H9 (cell line): ENCODE measurements around the gene CREB1. TPM values are rescaled to one million over a fixed set of nuclear protein-coding genes. Genes with fewer than 3 reads are reported as not detected.

ENCODE experiments used
- DNase-seq: peaks from one replicate; pipeline ENCODE4 v3.0.0-alpha.2; 2017
- H2AFZ ChIP-seq: one replicate; pipeline ENCODE4 v1.6.1; 2013; ENCODE audit warnings: mild to moderate bottlenecking, low read length, control low read depth, moderate library complexity
- H2AK5ac ChIP-seq: 2 replicates; pipeline ENCODE4 v1.6.1; 2013; ENCODE audit warnings: low read length, control low read depth, mixed read lengths; ENCODE audit not compliant: insufficient read length
- H2BK120ac ChIP-seq: one replicate; pipeline ENCODE4 v1.6.1; 2013; ENCODE audit warnings: low read depth, mild to moderate bottlenecking, low read length, control low read depth, inconsistent platforms; ENCODE audit not compliant: poor library complexity, severe bottlenecking
- H2BK12ac ChIP-seq: 2 replicates; pipeline ENCODE4 v1.6.1; 2013; ENCODE audit warnings: low read length, control low read depth, mixed read lengths, low read depth; ENCODE audit not compliant: insufficient read length
- H2BK15ac ChIP-seq: 2 replicates; pipeline ENCODE4 v1.6.1; 2013; ENCODE audit warnings: low read depth, low read length, control low read depth
- H2BK20ac ChIP-seq: one replicate; pipeline ENCODE4 v1.6.1; 2013; ENCODE audit warnings: low read depth, mild to moderate bottlenecking, low read length, control low read depth, inconsistent platforms; ENCODE audit not compliant: poor library complexity, severe bottlenecking
- H2BK5ac ChIP-seq: 2 replicates; pipeline ENCODE4 v1.6.1; 2013; ENCODE audit warnings: low read length, control low read depth, mixed read lengths; ENCODE audit not compliant: insufficient read length
- H3K14ac ChIP-seq: 2 replicates; pipeline ENCODE4 v1.6.1; 2013; ENCODE audit warnings: low read length, control low read depth; ENCODE audit not compliant: insufficient read depth
- H3K18ac ChIP-seq: 2 replicates; pipeline ENCODE4 v1.6.1; 2013; ENCODE audit warnings: low read depth, mild to moderate bottlenecking, mixed read lengths, low read length, control low read depth; ENCODE audit not compliant: insufficient read length
- H3K23ac ChIP-seq: 2 replicates; pipeline ENCODE4 v1.6.1; 2013; ENCODE audit warnings: low read length, control low read depth, mixed read lengths, low read depth; ENCODE audit not compliant: insufficient read length
- H3K23me2 ChIP-seq: 2 replicates; pipeline ENCODE4 v1.6.1; 2013; ENCODE audit warnings: low read depth, mild to moderate bottlenecking, mixed read lengths, low read length, control low read depth; ENCODE audit not compliant: insufficient read length, poor library complexity, severe bottlenecking
- H3K27ac ChIP-seq: 2 replicates; pipeline ENCODE4 v1.5.1; 2013; ENCODE audit warnings: low read length, control low read depth, mixed read lengths, low read depth; ENCODE audit not compliant: insufficient read length
- H3K27me3 ChIP-seq: 2 replicates; pipeline ENCODE4 v1.6.1; 2013; ENCODE audit warnings: low read length, control low read depth, inconsistent platforms; ENCODE audit not compliant: insufficient read depth
- H3K4ac ChIP-seq: 2 replicates; pipeline ENCODE4 v1.6.1; 2013; ENCODE audit warnings: low read depth, mild to moderate bottlenecking, control low read depth, inconsistent platforms, low read length, moderate library complexity
- H3K4me1 ChIP-seq: 2 replicates; pipeline ENCODE4 v1.6.1; 2013; ENCODE audit warnings: low read length, control low read depth, inconsistent platforms; ENCODE audit not compliant: insufficient read depth
- H3K4me2 ChIP-seq: 2 replicates; pipeline ENCODE4 v1.6.1; 2013; ENCODE audit warnings: low read length, control low read depth, mixed read lengths; ENCODE audit not compliant: insufficient read length, insufficient read depth
- H3K56ac ChIP-seq: 2 replicates; pipeline ENCODE4 v1.6.1; 2013; ENCODE audit warnings: low read depth, mild to moderate bottlenecking, mixed read lengths, low read length, control low read depth; ENCODE audit not compliant: insufficient read length
- H3K79me1 ChIP-seq: 2 replicates; pipeline ENCODE4 v1.6.1; 2013; ENCODE audit warnings: low read depth, mild to moderate bottlenecking, moderate library complexity, low read length, control low read depth, inconsistent platforms; ENCODE audit not compliant: insufficient read depth, poor library complexity, severe bottlenecking
- H3K79me2 ChIP-seq: 2 replicates; pipeline ENCODE4 v1.6.1; 2013; ENCODE audit warnings: low read length, control low read depth, inconsistent platforms; ENCODE audit not compliant: insufficient read depth
- H3K9ac ChIP-seq: 2 replicates; pipeline ENCODE4 v1.6.1; 2013; ENCODE audit warnings: low read length, control low read depth, mixed read lengths; ENCODE audit not compliant: insufficient read length; ENCODE audit errors: extremely low read depth
- H3K9me3 ChIP-seq: one replicate; pipeline ENCODE4 v1.6.1; 2013; ENCODE audit warnings: low read depth, low read length, inconsistent platforms; ENCODE audit not compliant: control insufficient read depth
- H3T11ph ChIP-seq: one replicate; pipeline ENCODE4 v1.6.1; 2013; ENCODE audit warnings: mild to moderate bottlenecking, low read length, control low read depth, inconsistent platforms
- H4K20me1 ChIP-seq: one replicate; pipeline ENCODE4 v1.6.1; 2013; ENCODE audit not compliant: control insufficient read depth, insufficient read length, insufficient read depth
- H4K5ac ChIP-seq: 2 replicates; pipeline ENCODE4 v1.6.1; 2013; ENCODE audit warnings: low read depth, mild to moderate bottlenecking, mixed read lengths, low read length, control low read depth; ENCODE audit not compliant: insufficient read length
- H4K8ac ChIP-seq: replicated peaks from 2 replicates; pipeline ENCODE4 v1.6.1; 2013; ENCODE audit warnings: low read length, control low read depth, mixed read lengths, low read depth; ENCODE audit not compliant: insufficient read length
- H4K91ac ChIP-seq: 2 replicates; pipeline ENCODE4 v1.6.1; 2013; ENCODE audit warnings: low read depth, mild to moderate bottlenecking, moderate library complexity, mixed read lengths, low read length, control low read depth; ENCODE audit not compliant: insufficient read length
- H3K27ac Mint-ChIP-seq, 3 experiments: 2 replicates in 2 of 3; 3 replicates in 1 of 3; pipeline ENCODE4 v1.8.0; 2020 to 2021; ENCODE audit warnings: mixed read lengths in 3 of 3, mild to moderate bottlenecking in 1 of 3, moderate library complexity in 1 of 3
- H3K27me3 Mint-ChIP-seq: 2 replicates; pipeline ENCODE4 v1.8.0; 2021; ENCODE audit warnings: low read depth, mild to moderate bottlenecking, moderate library complexity, mixed read lengths
- H3K36me3 Mint-ChIP-seq, 3 experiments: 2 replicates in 2 of 3; 3 replicates in 1 of 3; pipeline ENCODE4 v1.8.0; 2020 to 2021; ENCODE audit warnings: low read depth in 3 of 3, mixed read lengths in 3 of 3; ENCODE audit not compliant: insufficient read depth in 1 of 3
- H3K4me1 Mint-ChIP-seq, 2 experiments: 2 replicates each; pipeline ENCODE4 v1.8.0; 2020; ENCODE audit warnings: mixed read lengths in 2 of 2
- H3K4me3 Mint-ChIP-seq, 2 experiments: 2 replicates in 1 of 2; 3 replicates in 1 of 2; pipeline ENCODE4 v1.8.0; 2020 to 2021; ENCODE audit warnings: mild to moderate bottlenecking in 2 of 2, mixed read lengths in 2 of 2, moderate library complexity in 1 of 2
- H3K9me3 Mint-ChIP-seq, 2 experiments: 2 replicates in 1 of 2; 3 replicates in 1 of 2; pipeline ENCODE4 v1.8.0; 2020; ENCODE audit warnings: mild to moderate bottlenecking in 2 of 2, mixed read lengths in 2 of 2, moderate library complexity in 1 of 2
- total RNA-seq: library from RNA; stranded (reverse); gene quantifications from 2 replicates; pipeline ENCODE4 v1.2.1, GENCODE V29; 2021
- TF ChIP-seq, protein P1 (sequence below): fragments of 200-600 bp; sonication (generic); conservative IDR thresholded peaks from 3 replicates; pipeline ENCODE4 v1.8.0; 2021; ENCODE audit warnings: antibody characterized with exemption, mild to moderate bottlenecking

CREB1 gene
- total RNA-seq, 1 experiment from 2014 or later = 103 TPM

DNA sequence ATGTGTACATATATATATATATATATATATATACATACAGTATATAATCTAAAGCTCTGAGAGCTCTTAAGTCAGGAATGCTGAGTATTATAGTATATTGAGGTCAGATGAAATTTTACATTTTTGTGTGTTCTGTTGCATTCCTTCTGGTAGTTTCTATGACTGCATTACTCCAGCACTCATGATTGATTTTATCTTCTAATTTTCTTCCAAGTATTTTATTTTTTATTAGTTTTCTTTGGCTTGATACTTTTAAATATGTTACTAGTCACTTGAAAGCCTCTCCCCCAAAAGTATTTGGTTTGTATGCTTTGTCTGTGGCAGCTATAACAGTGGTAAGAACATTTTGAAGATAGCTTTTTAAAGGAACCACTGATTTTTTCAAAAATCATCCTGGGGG lies 70.5 kb downstream of the CREB1 start:
- no peak overlapping the region for H3K4ac ChIP-seq
- no peaks in the 10 kb centered on the region for H3K27me3 ChIP-seq
- Mint-ChIP-seq H3K9me3 (no peaks in the 10 kb centered on the region), H3K27ac (no peak overlapping the region; a peak in 1 of 7 replicates), H3K4me1 (no peaks in the 10 kb centered on the region), H3K4me3 (no peak overlapping the region), H3K36me3 (peaks cover 0 to 29% (median 28%) of the 10 kb centered on the region in 3 experiments; a peak in 5 of 7 replicates), H3K27me3 (no peaks in the 10 kb centered on the region)
- no peaks in the 10 kb centered on the region for H3K9me3 ChIP-seq
- H3K14ac ChIP-seq = no peak overlapping the region
- no peak overlapping the region for H3K4me2 ChIP-seq
- H4K5ac ChIP-seq = no peak overlapping the region
- H2BK15ac ChIP-seq = no peak overlapping the region
- H2BK12ac ChIP-seq = no peak overlapping the region
- no peak for DNase-seq
- no peaks in the 10 kb centered on the region for H3K4me1 ChIP-seq
- no peaks in the 10 kb centered on the region for H3K79me1 ChIP-seq
- no peak overlapping the region for H3K56ac ChIP-seq
- H3T11ph ChIP-seq = no peak overlapping the region
- no peak overlapping the region for H2BK20ac ChIP-seq
- no peak overlapping the region for H3K9ac ChIP-seq
- H3K79me2 ChIP-seq = no peaks in the 10 kb centered on the region
- H3K23me2 ChIP-seq = no peaks in the 10 kb centered on the region
- no peak overlapping the region for H4K91ac ChIP-seq
- H3K27ac ChIP-seq = no peak overlapping the region
- no peak overlapping the region for H2AK5ac ChIP-seq
- H3K23ac ChIP-seq = no peak overlapping the region
- TF ChIP-seq, protein P1, sequence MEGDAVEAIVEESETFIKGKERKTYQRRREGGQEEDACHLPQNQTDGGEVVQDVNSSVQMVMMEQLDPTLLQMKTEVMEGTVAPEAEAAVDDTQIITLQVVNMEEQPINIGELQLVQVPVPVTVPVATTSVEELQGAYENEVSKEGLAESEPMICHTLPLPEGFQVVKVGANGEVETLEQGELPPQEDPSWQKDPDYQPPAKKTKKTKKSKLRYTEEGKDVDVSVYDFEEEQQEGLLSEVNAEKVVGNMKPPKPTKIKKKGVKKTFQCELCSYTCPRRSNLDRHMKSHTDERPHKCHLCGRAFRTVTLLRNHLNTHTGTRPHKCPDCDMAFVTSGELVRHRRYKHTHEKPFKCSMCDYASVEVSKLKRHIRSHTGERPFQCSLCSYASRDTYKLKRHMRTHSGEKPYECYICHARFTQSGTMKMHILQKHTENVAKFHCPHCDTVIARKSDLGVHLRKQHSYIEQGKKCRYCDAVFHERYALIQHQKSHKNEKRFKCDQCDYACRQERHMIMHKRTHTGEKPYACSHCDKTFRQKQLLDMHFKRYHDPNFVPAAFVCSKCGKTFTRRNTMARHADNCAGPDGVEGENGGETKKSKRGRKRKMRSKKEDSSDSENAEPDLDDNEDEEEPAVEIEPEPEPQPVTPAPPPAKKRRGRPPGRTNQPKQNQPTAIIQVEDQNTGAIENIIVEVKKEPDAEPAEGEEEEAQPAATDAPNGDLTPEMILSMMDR = no peak
- H2AFZ ChIP-seq = no peak overlapping the region
- H2BK5ac ChIP-seq = no peak overlapping the region
- no peak overlapping the region for H3K18ac ChIP-seq
- H2BK120ac ChIP-seq = no peak overlapping the region
- H4K20me1 ChIP-seq = no peaks in the 10 kb centered on the region
- H4K8ac ChIP-seq = no peak overlapping the region
